ENCODE results near the gene PGLYRP3.
"Not testable (repeated sequence)": the region's sequence is repeated elsewhere in the genome, so short reads cannot be mapped to it uniquely, and the experiment has no call there.

The PGLYRP3 gene

GRCh38 chr1:153324912-153325311 lies 12.2 kb upstream of the PGLYRP3 start:
- Mint-ChIP-seq H3K4me3 (no peak overlapping the region), H3K4me1 (no peaks in the 10 kb centered on the region), H3K27me3 (ENCODE audit: low read depth, poor library complexity) (peaks cover 3% of the 10 kb centered on the region), H3K27ac (no peak overlapping the region), H3K9me3 (peaks cover 77% of the 10 kb centered on the region), H3K36me3 (ENCODE audit: low read depth) (no peaks in the 10 kb centered on the region)
- DNase-seq: no peak
- TF ChIP-seq, protein P1, sequence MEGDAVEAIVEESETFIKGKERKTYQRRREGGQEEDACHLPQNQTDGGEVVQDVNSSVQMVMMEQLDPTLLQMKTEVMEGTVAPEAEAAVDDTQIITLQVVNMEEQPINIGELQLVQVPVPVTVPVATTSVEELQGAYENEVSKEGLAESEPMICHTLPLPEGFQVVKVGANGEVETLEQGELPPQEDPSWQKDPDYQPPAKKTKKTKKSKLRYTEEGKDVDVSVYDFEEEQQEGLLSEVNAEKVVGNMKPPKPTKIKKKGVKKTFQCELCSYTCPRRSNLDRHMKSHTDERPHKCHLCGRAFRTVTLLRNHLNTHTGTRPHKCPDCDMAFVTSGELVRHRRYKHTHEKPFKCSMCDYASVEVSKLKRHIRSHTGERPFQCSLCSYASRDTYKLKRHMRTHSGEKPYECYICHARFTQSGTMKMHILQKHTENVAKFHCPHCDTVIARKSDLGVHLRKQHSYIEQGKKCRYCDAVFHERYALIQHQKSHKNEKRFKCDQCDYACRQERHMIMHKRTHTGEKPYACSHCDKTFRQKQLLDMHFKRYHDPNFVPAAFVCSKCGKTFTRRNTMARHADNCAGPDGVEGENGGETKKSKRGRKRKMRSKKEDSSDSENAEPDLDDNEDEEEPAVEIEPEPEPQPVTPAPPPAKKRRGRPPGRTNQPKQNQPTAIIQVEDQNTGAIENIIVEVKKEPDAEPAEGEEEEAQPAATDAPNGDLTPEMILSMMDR (IDR thresholded peaks at IDR 0.05): no peak

GRCh38 chr1:153322568-153322967 lies 9.8 kb upstream of the PGLYRP3 start:
- Mint-ChIP-seq H3K36me3 (ENCODE audit: low read depth) (no peaks in the 10 kb centered on the region), H3K27ac (no peak overlapping the region)

GRCh38 chr1:153318145-153318544 lies 5.4 kb upstream of the PGLYRP3 start:
- H3K27me3 Mint-ChIP-seq (ENCODE audit: low read depth, poor library complexity): peaks cover 29% of the 10 kb centered on the region
- not testable (repeated sequence) for H3K27ac Mint-ChIP-seq; H3K4me3 Mint-ChIP-seq; H3K4me1 Mint-ChIP-seq; DNase-seq; H3K36me3 Mint-ChIP-seq (ENCODE audit: low read depth)
- H3K9me3 Mint-ChIP-seq: peaks cover 64% of the 10 kb centered on the region

More at GRCh38 chr1:153322568-153322967, 9.8 kb upstream of the PGLYRP3 start:
- DNase-seq: no peak
- H3K4me1 Mint-ChIP-seq: no peaks in the 10 kb centered on the region
- H3K27me3 Mint-ChIP-seq (ENCODE audit: low read depth, poor library complexity): peaks cover 13% of the 10 kb centered on the region
- no peak overlapping the region for H3K4me3 Mint-ChIP-seq
- TF ChIP-seq, protein P1 (IDR thresholded peaks at IDR 0.05): no peak
- H3K9me3 Mint-ChIP-seq: peaks cover 64% of the 10 kb centered on the region

GRCh38 chr1:153316013-153316412 lies 3.3 kb upstream of the PGLYRP3 start:
- not testable (repeated sequence) for DNase-seq; H3K27ac Mint-ChIP-seq; H3K4me1 Mint-ChIP-seq; H3K36me3 Mint-ChIP-seq (ENCODE audit: low read depth); H3K4me3 Mint-ChIP-seq
- peaks cover 31% of the 10 kb centered on the region for H3K27me3 Mint-ChIP-seq (ENCODE audit: low read depth, poor library complexity)
- H3K9me3 Mint-ChIP-seq: peaks cover 56% of the 10 kb centered on the region

DNA sequence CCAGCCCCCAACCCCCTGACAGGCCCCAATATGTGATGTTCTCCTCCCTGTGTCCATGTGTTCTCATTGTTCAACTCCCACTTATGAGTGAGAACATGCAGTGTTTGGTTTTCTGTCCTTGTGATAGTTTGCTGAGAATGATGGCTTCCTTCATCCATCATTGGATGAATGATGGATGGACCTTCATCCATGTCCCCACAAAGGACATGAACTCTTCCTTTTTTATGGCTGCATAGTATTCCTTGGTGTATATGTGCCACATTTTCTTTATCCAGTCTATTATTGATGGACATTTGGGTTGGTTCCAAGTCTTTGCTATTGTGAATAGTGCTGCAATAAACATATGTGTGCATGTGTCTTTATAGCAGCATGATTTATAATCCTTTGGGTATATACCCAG lies 1.6 kb upstream of the PGLYRP3 start:
- not testable (repeated sequence) for H3K4me1 Mint-ChIP-seq, H3K27ac Mint-ChIP-seq

GRCh38 chr1:153313288-153313687 lies 536 bp upstream of the PGLYRP3 start:
- Mint-ChIP-seq H3K27me3 (ENCODE audit: low read depth, poor library complexity) (peaks cover 24% of the 10 kb centered on the region), H3K4me1 (no peaks in the 10 kb centered on the region), H3K36me3 (ENCODE audit: low read depth) (no peaks in the 10 kb centered on the region), H3K4me3 (no peak overlapping the region), H3K27ac (no peak overlapping the region), H3K9me3 (peaks cover 54% of the 10 kb centered on the region)
- DNase-seq: no peak
- TF ChIP-seq, protein P1 (IDR thresholded peaks at IDR 0.05): no peak

More for the DNA sequence above, 1.6 kb upstream of the PGLYRP3 start:
- H3K9me3 Mint-ChIP-seq: peaks cover 46% of the 10 kb centered on the region
- not testable (repeated sequence) for DNase-seq; H3K36me3 Mint-ChIP-seq (ENCODE audit: low read depth); H3K4me3 Mint-ChIP-seq
- H3K27me3 Mint-ChIP-seq (ENCODE audit: low read depth, poor library complexity): peaks cover 28% of the 10 kb centered on the region

GRCh38 chr1:153310526-153310925 lies 2.2 kb downstream of the PGLYRP3 start:
- Mint-ChIP-seq H3K4me1 (no peaks in the 10 kb centered on the region), H3K9me3 (peaks cover 47% of the 10 kb centered on the region), H3K4me3 (no peak overlapping the region), H3K27me3 (ENCODE audit: low read depth, poor library complexity) (peaks cover 13% of the 10 kb centered on the region), H3K27ac (no peak overlapping the region), H3K36me3 (ENCODE audit: low read depth) (no peaks in the 10 kb centered on the region)
- no peak for DNase-seq
- TF ChIP-seq, protein P1 (IDR thresholded peaks at IDR 0.05): no peak
